ENCODE measurements around the gene ITPR1. TPM values are rescaled to one million over a fixed set of nuclear protein-coding genes. Genes with fewer than 3 reads are reported as not detected.

ITPR1 gene
- total RNA-seq, 4 donors from 2014 or later = 56.1 to 71.2 (median 61.9) TPM

- no peak for DNase-seq (ENCODE audit: low spot score in 2 of 2)
Measured at GRCh38 chr3:4862973-4863372, 369.8 kb downstream of the ITPR1 start.

GRCh38 chr3:4864503-4864902 lies 371.4 kb downstream of the ITPR1 start:
- Histone ChIP-seq H3K36me3 (peaks cover 0 to 9% (median 0%) of the 10 kb centered on the region in 3 donors), H3K27ac (no peak overlapping the region), H3K27me3 (no peaks in the 10 kb centered on the region), H3K4me3 (no peak overlapping the region), H3K4me1 (peaks cover 0 to 33% (median 24%) of the 10 kb centered on the region in 4 donors), H3K9me3 (peaks cover 0 to 17% (median 4%) of the 10 kb centered on the region in 4 donors)
- WGBS, 2 donors = 83 to 91% methylated on average over 1 of the region's 1 CpG
- DNase-seq (ENCODE audit: low spot score in 2 of 2) = no peak
- no peak for TF ChIP-seq POLR2A (IDR thresholded peaks at IDR 0.05)
- TF ChIP-seq, protein P1, sequence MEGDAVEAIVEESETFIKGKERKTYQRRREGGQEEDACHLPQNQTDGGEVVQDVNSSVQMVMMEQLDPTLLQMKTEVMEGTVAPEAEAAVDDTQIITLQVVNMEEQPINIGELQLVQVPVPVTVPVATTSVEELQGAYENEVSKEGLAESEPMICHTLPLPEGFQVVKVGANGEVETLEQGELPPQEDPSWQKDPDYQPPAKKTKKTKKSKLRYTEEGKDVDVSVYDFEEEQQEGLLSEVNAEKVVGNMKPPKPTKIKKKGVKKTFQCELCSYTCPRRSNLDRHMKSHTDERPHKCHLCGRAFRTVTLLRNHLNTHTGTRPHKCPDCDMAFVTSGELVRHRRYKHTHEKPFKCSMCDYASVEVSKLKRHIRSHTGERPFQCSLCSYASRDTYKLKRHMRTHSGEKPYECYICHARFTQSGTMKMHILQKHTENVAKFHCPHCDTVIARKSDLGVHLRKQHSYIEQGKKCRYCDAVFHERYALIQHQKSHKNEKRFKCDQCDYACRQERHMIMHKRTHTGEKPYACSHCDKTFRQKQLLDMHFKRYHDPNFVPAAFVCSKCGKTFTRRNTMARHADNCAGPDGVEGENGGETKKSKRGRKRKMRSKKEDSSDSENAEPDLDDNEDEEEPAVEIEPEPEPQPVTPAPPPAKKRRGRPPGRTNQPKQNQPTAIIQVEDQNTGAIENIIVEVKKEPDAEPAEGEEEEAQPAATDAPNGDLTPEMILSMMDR (IDR thresholded peaks at IDR 0.05) = no peak
- no peak for TF ChIP-seq EP300 (IDR thresholded peaks at IDR 0.05)

More at GRCh38 chr3:4862973-4863372, 369.8 kb downstream of the ITPR1 start:
- WGBS, 2 donors = 93 to 97% methylated on average over 2 of the region's 2 CpGs
- TF ChIP-seq POLR2A (IDR thresholded peaks at IDR 0.05) = no peak
- no peak for TF ChIP-seq EP300 (IDR thresholded peaks at IDR 0.05)
- TF ChIP-seq, protein P1 (IDR thresholded peaks at IDR 0.05) = no peak
- Histone ChIP-seq H3K27ac (no peak overlapping the region), H3K9me3 (peaks cover 0 to 17% (median 4%) of the 10 kb centered on the region in 4 donors), H3K4me1 (peaks cover 0 to 26% (median 17%) of the 10 kb centered on the region in 4 donors), H3K36me3 (peaks cover 0 to 9% (median 0%) of the 10 kb centered on the region in 3 donors), H3K4me3 (no peak overlapping the region), H3K27me3 (no peaks in the 10 kb centered on the region)

- Histone ChIP-seq H3K27ac (peak overlapping the region in 2 of 4 donors; percentile 95 to 96), H3K27me3 (no peaks in the 10 kb centered on the region), H3K4me3 (no peak overlapping the region), H3K4me1 (peaks cover 0 to 33% (median 24%) of the 10 kb centered on the region in 4 donors), H3K36me3 (peaks cover 0 to 9% (median 0%) of the 10 kb centered on the region in 3 donors), H3K9me3 (peaks cover 0 to 15% (median 4%) of the 10 kb centered on the region in 4 donors)
- TF ChIP-seq POLR2A (IDR thresholded peaks at IDR 0.05) (no peak), EP300 (IDR thresholded peaks at IDR 0.05) (no peak)
- TF ChIP-seq, protein P1 (IDR thresholded peaks at IDR 0.05) = no peak
- no peak for DNase-seq (ENCODE audit: low spot score in 2 of 2)
- 65 to 69% methylated on average over 2 of the region's 2 CpGs for WGBS, 2 donors
Measured at GRCh38 chr3:4865714-4866113, 372.6 kb downstream of the ITPR1 start.

DNA sequence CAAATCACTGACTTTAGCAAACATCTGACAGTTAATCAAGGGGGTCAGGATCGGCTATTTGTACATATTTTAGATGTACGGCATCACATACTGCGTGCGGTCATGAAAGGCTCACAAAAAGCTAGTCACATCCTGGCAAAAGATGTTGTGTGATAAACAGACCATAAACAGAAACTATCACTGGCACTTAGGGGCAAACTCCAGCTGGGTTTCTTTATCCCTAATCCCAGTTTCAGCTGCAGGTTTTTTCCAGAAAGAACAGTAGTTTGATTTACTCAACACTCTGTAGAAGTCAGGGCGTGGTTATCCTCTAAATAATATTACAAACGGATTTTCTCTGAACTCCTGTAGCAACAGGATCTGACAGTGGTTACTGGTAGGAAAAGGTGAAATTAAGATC lies 373.7 kb downstream of the ITPR1 start:
- H3K36me3 ChIP-seq = peaks cover 0 to 2% (median 0%) of the 10 kb centered on the region in 3 donors
- H3K27ac ChIP-seq = peak overlapping the region; percentile 91 to 96 (median 95)
- 15 to 26% methylated on average over 6 of the region's 6 CpGs for WGBS, 2 donors
- H3K4me3 ChIP-seq = peak overlapping the region in 2 of 4 donors; percentile 7 to 59
- H3K9me3 ChIP-seq = peaks cover 0 to 8% (median 2%) of the 10 kb centered on the region in 4 donors
- peaks cover 0 to 33% (median 24%) of the 10 kb centered on the region in 4 donors for H3K4me1 ChIP-seq
- no peaks in the 10 kb centered on the region for H3K27me3 ChIP-seq
- no peak for TF ChIP-seq POLR2A (IDR thresholded peaks at IDR 0.05)
- TF ChIP-seq, protein P1 (IDR thresholded peaks at IDR 0.05) = no peak
- peak in 1 of 2 donors; percentile 50 for TF ChIP-seq EP300 (IDR thresholded peaks at IDR 0.05)
- DNase-seq (ENCODE audit: low spot score in 2 of 2) = no peak

DNA sequence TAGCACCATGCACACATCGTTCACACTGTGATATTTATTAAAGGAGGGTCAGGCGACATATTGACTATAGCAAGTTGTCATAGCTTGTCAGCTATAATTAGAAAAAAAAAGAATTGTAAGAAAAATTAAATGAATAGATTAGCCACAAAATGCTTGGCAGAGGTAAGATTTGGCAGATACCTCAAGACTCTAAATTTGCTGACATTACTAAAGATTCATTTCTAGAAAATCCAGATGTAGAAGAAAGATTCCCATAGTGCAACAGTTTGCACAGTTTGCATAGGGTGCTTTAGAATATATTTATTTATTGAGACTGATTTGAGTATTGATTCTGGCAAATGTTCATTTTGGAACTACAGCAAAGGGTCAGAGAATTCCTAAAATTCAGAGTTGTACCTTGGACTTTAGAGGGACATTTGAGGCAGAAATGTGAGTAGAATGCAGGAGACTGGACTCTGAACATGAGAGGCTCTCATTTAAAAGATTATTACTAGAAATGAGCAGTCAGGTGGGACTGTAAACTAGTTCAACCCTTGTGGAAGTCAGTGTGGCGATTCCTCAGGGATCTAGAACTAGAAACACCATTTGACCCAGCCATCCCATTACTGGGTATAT lies 384.1 kb downstream of the ITPR1 start:
- DNase-seq (ENCODE audit: low spot score in 2 of 2) = no peak
- Histone ChIP-seq H3K4me3 (no peak overlapping the region), H3K9me3 (no peaks in the 10 kb centered on the region), H3K36me3 (no peaks in the 10 kb centered on the region), H3K4me1 (no peaks in the 10 kb centered on the region), H3K27ac (no peak overlapping the region), H3K27me3 (no peaks in the 10 kb centered on the region)
- WGBS, 2 donors = 80 to 86% methylated on average over 3 of the region's 3 CpGs
- TF ChIP-seq EP300 (IDR thresholded peaks at IDR 0.05) = no peak
- TF ChIP-seq, protein P1 (IDR thresholded peaks at IDR 0.05) = no peak
- no peak for TF ChIP-seq POLR2A (IDR thresholded peaks at IDR 0.05)
